Measurements from ENCODE around the gene KHDC4. TPM values are rescaled to one million over a fixed set of nuclear protein-coding genes. Genes with fewer than 3 reads are reported as not detected.

The KHDC4 gene
- total and polyA plus RNA-seq, 7 donors = 6.6 to 67.6 (median 33.5) TPM

DNA sequence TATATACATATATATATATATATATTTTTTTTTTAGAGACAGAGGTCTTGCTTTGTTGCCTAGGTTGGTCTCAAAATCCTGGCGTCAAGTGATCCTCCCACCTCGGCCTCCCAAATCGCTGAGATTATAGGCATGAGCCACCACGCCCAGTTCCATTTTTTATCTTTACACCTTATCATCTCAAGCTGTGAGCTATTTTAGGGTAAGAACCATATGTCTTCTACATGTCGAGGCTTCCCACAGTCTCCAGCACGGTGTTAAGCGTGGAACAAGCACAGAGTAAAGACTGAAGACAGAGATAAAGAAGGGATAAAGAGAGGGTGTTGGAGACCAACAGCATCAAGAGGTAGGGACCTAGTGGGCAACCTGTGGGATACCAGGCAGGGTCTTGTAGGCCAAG is 30.0 kb upstream of the KHDC4 start:
- H3K27me3 ChIP-seq = no peaks in the 10 kb centered on the region
- peaks cover 36 to 85% (median 68%) of the 10 kb centered on the region in 4 donors for H3K36me3 ChIP-seq
- no peak overlapping the region for H3K4me3 ChIP-seq

DNA sequence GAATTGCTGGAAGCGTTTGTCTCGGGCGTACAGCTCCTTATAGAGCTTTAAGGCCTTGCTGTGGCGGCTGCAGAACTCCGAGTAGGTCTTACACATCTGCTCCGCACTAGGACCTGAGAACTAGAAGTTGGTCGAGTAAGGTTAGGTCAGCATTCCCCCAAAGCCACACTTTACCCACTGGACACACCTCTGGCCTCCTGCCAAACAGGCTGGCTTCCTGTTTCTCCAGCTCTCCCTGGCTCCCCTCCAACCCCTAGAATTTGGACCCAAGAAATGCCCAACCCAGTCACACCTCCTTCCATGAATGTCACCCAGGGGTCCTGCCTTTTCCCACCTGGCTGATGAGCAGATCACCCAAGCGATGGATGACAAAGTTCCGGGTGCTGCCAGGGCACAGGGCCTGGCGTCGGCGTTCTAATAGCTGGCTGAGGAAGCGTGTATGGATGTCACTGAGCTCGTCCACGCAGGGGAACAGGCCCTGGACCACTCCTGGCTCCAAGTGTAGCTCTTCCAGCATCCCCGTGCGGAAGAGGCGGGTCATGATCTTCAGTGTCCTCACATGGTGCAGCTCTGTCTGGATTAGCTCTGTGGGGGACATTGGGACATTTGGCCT is 28.5 kb upstream of the KHDC4 start:
- Histone ChIP-seq H3K4me1 (peaks cover 0 to 30% (median 16%) of the 10 kb centered on the region in 4 donors), H3K36me3 (peaks cover 37 to 94% (median 82%) of the 10 kb centered on the region in 4 donors), H3K9me3 (no peaks in the 10 kb centered on the region), H3K4me3 (no peak overlapping the region), H3K27ac (peak overlapping the region in 3 of 4 donors; percentile 3 to 84 (median 13)), H3K27me3 (no peaks in the 10 kb centered on the region)
- intact Hi-C loops (cut with DNase I) = no loop called here
- TF ChIP-seq, protein P1, sequence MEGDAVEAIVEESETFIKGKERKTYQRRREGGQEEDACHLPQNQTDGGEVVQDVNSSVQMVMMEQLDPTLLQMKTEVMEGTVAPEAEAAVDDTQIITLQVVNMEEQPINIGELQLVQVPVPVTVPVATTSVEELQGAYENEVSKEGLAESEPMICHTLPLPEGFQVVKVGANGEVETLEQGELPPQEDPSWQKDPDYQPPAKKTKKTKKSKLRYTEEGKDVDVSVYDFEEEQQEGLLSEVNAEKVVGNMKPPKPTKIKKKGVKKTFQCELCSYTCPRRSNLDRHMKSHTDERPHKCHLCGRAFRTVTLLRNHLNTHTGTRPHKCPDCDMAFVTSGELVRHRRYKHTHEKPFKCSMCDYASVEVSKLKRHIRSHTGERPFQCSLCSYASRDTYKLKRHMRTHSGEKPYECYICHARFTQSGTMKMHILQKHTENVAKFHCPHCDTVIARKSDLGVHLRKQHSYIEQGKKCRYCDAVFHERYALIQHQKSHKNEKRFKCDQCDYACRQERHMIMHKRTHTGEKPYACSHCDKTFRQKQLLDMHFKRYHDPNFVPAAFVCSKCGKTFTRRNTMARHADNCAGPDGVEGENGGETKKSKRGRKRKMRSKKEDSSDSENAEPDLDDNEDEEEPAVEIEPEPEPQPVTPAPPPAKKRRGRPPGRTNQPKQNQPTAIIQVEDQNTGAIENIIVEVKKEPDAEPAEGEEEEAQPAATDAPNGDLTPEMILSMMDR (IDR thresholded peaks at IDR 0.05) = no peak
- no peak for TF ChIP-seq EP300 (IDR thresholded peaks at IDR 0.05)
- no peak for TF ChIP-seq POLR2A (IDR thresholded peaks at IDR 0.05)
- TF ChIP-seq POLR2AphosphoS5 (IDR thresholded peaks at IDR 0.05) = no peak
- DNase-seq = no peak
- WGBS, 2 donors = 79 to 89% methylated on average over 18 of the region's 18 CpGs

More for the DNA sequence above, 30.0 kb upstream of the KHDC4 start:
- intact Hi-C loops (cut with DNase I) = no loop called here
- no peak overlapping the region for H3K27ac ChIP-seq
- DNase-seq = no peak
- H3K4me1 ChIP-seq = peaks cover 0 to 45% (median 30%) of the 10 kb centered on the region in 4 donors
- WGBS, 2 donors = 86 to 91% methylated on average over 7 of the region's 7 CpGs
- H3K9me3 ChIP-seq = no peaks in the 10 kb centered on the region
- TF ChIP-seq POLR2AphosphoS5 (IDR thresholded peaks at IDR 0.05) (no peak), POLR2A (IDR thresholded peaks at IDR 0.05) (no peak), EP300 (IDR thresholded peaks at IDR 0.05) (no peak)
- TF ChIP-seq, protein P1 (IDR thresholded peaks at IDR 0.05) = no peak

DNA sequence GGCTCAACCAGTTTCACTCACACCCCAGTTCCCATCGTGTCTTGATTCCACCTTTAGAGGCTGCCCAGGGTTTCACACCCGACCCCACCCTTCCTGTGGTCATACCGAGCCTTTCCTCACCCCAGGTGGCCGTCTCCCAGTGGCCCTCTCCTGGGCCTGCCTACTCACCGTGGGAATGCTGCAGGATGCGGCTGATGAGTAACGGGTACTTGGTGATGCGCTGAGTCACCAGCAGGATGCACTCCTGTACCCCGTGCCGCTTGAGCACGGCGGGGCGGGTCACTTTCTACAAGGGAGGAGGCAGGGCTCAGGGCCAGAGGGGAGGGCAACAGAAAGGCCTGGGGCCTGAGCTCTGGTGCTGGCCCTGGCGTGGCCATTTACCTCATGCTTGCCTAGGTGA is 27.7 kb upstream of the KHDC4 start:
- no peak for DNase-seq
- Histone ChIP-seq H3K9me3 (no peaks in the 10 kb centered on the region), H3K27me3 (no peaks in the 10 kb centered on the region), H3K36me3 (peaks cover 45 to 100% (median 88%) of the 10 kb centered on the region in 4 donors), H3K27ac (peak overlapping the region; percentile 7 to 84 (median 46)), H3K4me3 (no peak overlapping the region), H3K4me1 (peaks cover 0 to 22% (median 8%) of the 10 kb centered on the region in 4 donors)
- no peak for TF ChIP-seq EP300 (IDR thresholded peaks at IDR 0.05)
- TF ChIP-seq, protein P1 (IDR thresholded peaks at IDR 0.05) = no peak
- no peak for TF ChIP-seq POLR2A (IDR thresholded peaks at IDR 0.05)
- no peak for TF ChIP-seq POLR2AphosphoS5 (IDR thresholded peaks at IDR 0.05)
- WGBS, 2 donors = 49 to 62% methylated on average over 14 of the region's 14 CpGs
- intact Hi-C loops (cut with DNase I) = no loop called here

DNA sequence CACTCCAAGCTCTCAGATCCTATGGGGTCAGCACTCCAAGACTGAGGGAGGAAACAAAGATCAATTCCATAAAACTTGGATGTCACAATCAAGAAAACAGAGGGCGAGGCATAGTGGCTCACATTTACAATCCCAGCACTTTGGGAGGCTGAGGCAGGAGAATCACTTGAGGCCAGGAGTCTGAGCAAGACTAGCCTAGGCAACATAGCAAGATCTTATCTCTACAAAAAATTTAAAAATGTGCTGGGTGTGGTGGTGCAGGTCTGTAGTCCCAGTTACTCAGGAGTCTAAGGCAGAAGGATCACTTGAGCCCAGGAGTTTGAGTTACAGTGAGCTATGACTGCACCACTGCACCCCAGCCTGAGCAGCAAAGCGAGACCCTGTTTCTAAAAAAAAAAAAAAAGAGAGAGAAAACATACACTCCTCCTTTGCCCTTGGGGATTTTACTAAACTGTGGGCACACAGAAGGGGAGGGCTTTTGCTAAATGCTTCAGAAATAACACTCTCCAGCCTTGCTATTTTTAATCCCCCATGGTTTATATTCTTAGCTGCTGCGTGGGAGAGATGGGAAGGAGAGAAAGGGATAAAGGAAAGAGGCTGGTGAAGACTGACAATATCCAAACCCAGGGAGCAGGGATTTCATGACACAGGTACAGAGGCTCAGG is 26.0 kb upstream of the KHDC4 start:
- Histone ChIP-seq H3K36me3 (peaks cover 40 to 100% (median 81%) of the 10 kb centered on the region in 4 donors), H3K4me1 (peaks cover 0 to 16% (median 7%) of the 10 kb centered on the region in 4 donors), H3K9me3 (no peaks in the 10 kb centered on the region), H3K4me3 (no peak overlapping the region), H3K27ac (peak overlapping the region in 3 of 4 donors; percentile 41 to 84 (median 42)), H3K27me3 (no peaks in the 10 kb centered on the region)
- TF ChIP-seq POLR2AphosphoS5 (IDR thresholded peaks at IDR 0.05) = no peak
- no peak for TF ChIP-seq EP300 (IDR thresholded peaks at IDR 0.05)
- TF ChIP-seq POLR2A (IDR thresholded peaks at IDR 0.05) = no peak
- TF ChIP-seq, protein P1 (IDR thresholded peaks at IDR 0.05) = no peak
- no peak for DNase-seq
- intact Hi-C loops (cut with DNase I) = no loop called here
- WGBS, 2 donors = 78 to 88% methylated on average over 3 of the region's 3 CpGs
